Loucy (cell line): Measurements from ENCODE around the gene SRD5A1.

ENCODE experiments used
- EZH2phosphoT487 ChIP-seq: fragments of 200-600 bp; IDR thresholded peaks from 2 replicates; pipeline ENCODE4 v1.6.1; 2018; ENCODE audit warnings: antibody characterized with exemption, mild to moderate bottlenecking, moderate library complexity, borderline replicate concordance
- TF ChIP-seq, protein P1 (sequence below): fragments of 200-600 bp; sonication (generic); conservative IDR thresholded peaks from 2 replicates; pipeline ENCODE4 v1.5.1; 2014; ENCODE audit warnings: mild to moderate bottlenecking, antibody characterized with exemption, low read length

DNA sequence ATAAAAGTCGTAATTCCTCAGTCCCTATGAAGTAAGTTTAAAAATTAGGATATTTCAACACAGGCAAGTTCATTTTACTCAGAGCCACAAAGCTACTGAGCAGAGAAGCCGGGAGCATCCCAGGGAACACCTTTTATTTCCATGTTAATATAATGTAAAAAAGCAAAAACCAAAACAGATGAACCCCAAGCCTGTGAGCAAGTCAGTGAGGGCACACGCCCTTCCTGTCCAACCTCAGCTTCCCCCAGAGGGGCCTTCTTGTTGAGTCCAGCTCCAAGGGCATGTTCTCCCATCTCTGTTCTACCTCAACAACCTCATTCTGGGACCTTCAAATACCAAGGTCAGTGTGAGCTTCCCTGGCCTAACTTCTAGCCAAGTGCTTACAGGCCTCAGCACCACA lies 25.2 kb upstream of the SRD5A1 start:
- TF ChIP-seq, protein P1, sequence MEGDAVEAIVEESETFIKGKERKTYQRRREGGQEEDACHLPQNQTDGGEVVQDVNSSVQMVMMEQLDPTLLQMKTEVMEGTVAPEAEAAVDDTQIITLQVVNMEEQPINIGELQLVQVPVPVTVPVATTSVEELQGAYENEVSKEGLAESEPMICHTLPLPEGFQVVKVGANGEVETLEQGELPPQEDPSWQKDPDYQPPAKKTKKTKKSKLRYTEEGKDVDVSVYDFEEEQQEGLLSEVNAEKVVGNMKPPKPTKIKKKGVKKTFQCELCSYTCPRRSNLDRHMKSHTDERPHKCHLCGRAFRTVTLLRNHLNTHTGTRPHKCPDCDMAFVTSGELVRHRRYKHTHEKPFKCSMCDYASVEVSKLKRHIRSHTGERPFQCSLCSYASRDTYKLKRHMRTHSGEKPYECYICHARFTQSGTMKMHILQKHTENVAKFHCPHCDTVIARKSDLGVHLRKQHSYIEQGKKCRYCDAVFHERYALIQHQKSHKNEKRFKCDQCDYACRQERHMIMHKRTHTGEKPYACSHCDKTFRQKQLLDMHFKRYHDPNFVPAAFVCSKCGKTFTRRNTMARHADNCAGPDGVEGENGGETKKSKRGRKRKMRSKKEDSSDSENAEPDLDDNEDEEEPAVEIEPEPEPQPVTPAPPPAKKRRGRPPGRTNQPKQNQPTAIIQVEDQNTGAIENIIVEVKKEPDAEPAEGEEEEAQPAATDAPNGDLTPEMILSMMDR = no peak
- TF ChIP-seq EZH2phosphoT487 = no peak
